HepG2 (cell line): ENCODE data around the gene KIF1C. TPM values are rescaled to one million over a fixed set of nuclear protein-coding genes. Genes with fewer than 3 reads are reported as not detected.

Experiments used
- CENPX ChIP-seq: sonication (generic); formaldehyde crosslinking; IDR thresholded peaks from 2 replicates; pipeline ENCODE4 v1.9.0; 2021; ENCODE audit warnings: mild to moderate bottlenecking, missing genetic modification reagents, moderate library complexity
- GRHL1 ChIP-seq: sonication (generic); formaldehyde crosslinking; conservative IDR thresholded peaks from 2 replicates; pipeline ENCODE4 v1.8.0; 2022; ENCODE audit warnings: missing genetic modification reagents
- ISL2 ChIP-seq: sonication (generic); formaldehyde crosslinking; IDR thresholded peaks from 2 replicates; pipeline ENCODE4 v1.5.0; 2020; ENCODE audit warnings: missing genetic modification reagents
- SOX5 ChIP-seq: IDR thresholded peaks from 2 replicates; pipeline ENCODE4 v1.6.1; 2016; ENCODE audit warnings: borderline replicate concordance
- TRAFD1 ChIP-seq: sonication (generic); formaldehyde crosslinking; IDR thresholded peaks from 2 replicates; pipeline ENCODE4 v1.5.1; 2020; ENCODE audit warnings: missing genetic modification reagents, mild to moderate bottlenecking, borderline replicate concordance
- ZKSCAN1 ChIP-seq: fragments of 150-350 bp; IDR thresholded peaks from 2 replicates; pipeline ENCODE4 v1.6.1; 2014; ENCODE audit warnings: low read length
- ZNF143 ChIP-seq: sonication (generic); formaldehyde crosslinking; IDR thresholded peaks from 2 replicates; pipeline ENCODE4 v1.4.0; 2020; ENCODE audit warnings: missing genetic modification reagents
- ZNF207 ChIP-seq: fragments of 450-650 bp; IDR thresholded peaks from 2 replicates; pipeline ENCODE4 v1.6.1; 2016; ENCODE audit warnings: antibody characterized with exemption, borderline replicate concordance
- ZNF567 ChIP-seq: sonication (generic); formaldehyde crosslinking; IDR thresholded peaks from 2 replicates; pipeline ENCODE4 v1.8.1; 2023; ENCODE audit warnings: mild to moderate bottlenecking, missing genetic modification reagents, borderline replicate concordance
- ZNF589 ChIP-seq: sonication (generic); formaldehyde crosslinking; conservative IDR thresholded peaks from 2 replicates; pipeline ENCODE4 v1.8.0; 2022; ENCODE audit warnings: mild to moderate bottlenecking, moderate library complexity, missing genetic modification reagents
- ZNF607 ChIP-seq: sonication (generic); formaldehyde crosslinking; IDR thresholded peaks from 2 replicates; pipeline ENCODE4 v1.5.1; 2020; ENCODE audit warnings: missing genetic modification reagents, mild to moderate bottlenecking, borderline replicate concordance
- ZNF749 ChIP-seq: sonication (generic); formaldehyde crosslinking; IDR thresholded peaks from 2 replicates; pipeline ENCODE4 v1.8.0; 2022; ENCODE audit warnings: mild to moderate bottlenecking, missing genetic modification reagents, moderate library complexity, borderline replicate concordance
- polyA plus RNA-seq, 8 experiments: library from polyadenylated mRNA; depleted of rRNA in 3 of 8; stranded (reverse) in 7 of 8; unstranded in 1 of 8; fragments of >200 nt; fragmentation: Illumina TruSeq in 4 of 8; extraction: Trizol in 4 of 8; gene quantifications; 2 replicates each; pipeline versions ENCODE4 v1.2.1 to v1.2.3, GENCODE V29; 2011 to 2016; ENCODE audit warnings: low read depth in 4 of 8, missing spikeins in 1 of 8, mixed read lengths in 1 of 8; ENCODE audit not compliant: insufficient read depth in 1 of 8
- total RNA-seq, 5 experiments: library from RNA; depleted of rRNA; stranded (reverse); fragments of >200 nt; fragmentation: Illumina TruSeq; extraction: Trizol; gene quantifications; 2 replicates each; pipeline ENCODE4 v1.2.3, GENCODE V29; 2016; ENCODE audit warnings: low read depth in 1 of 5
- TF ChIP-seq, protein P1 (sequence below): sonication (generic); formaldehyde crosslinking; IDR thresholded peaks from 2 replicates; pipeline ENCODE4 v1.4.0; 2020; ENCODE audit warnings: missing genetic modification reagents
- TF ChIP-seq, protein P2 (sequence below), 2 experiments: sonication (generic) in 1 of 2; formaldehyde crosslinking in 1 of 2; IDR thresholded peaks; 2 replicates each; pipeline versions ENCODE4 v1.4.0 to v1.6.1; 2016 to 2020; ENCODE audit warnings: borderline replicate concordance in 1 of 2, low read depth in 1 of 2, mild to moderate bottlenecking in 1 of 2, missing genetic modification reagents in 1 of 2

Gene KIF1C
- total and polyA plus RNA-seq, 2 of the 13 experiments (the other 11 are each of a cell fraction or from before 2014, with no cell fraction given) = 70.0 to 104 TPM

DNA sequence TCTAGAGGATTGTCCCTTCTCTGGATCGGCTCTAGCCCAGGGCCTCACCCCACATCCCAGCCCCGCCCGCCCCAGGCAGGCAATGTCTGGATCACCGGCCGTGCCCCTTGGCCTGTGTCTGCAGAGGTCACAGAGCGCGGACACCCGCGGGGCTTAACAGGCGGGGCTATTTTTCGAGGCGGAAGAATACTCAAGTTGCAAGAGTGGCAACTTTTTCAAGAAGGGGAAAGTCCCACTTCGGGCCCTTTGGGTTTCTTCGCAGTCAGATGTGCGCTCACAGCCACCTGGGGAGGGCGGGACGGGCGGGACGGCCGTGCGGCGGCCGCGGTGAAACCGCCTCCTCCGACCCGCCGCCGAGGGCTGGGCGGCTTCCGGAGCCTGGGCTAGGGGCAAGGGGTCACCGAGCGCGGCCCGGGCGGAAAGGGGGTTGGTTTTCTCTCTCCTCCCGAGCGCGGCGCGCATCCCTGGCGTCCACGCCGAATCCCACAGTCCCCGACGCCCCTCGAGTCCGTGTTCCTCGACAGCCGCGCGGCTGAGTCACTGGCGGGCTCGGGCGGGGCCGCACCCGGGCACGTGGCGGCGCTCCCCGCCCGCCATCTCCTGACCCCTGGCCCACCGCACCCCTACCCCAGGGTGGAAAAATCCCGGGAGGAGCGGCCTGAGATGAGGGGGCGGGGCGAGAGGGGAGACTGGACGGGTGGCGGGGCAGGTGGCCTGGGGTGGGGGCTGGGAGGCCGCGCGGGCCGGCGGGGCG is 48.3 kb upstream of the KIF1C start (continued):
- TF ChIP-seq, protein P1, sequence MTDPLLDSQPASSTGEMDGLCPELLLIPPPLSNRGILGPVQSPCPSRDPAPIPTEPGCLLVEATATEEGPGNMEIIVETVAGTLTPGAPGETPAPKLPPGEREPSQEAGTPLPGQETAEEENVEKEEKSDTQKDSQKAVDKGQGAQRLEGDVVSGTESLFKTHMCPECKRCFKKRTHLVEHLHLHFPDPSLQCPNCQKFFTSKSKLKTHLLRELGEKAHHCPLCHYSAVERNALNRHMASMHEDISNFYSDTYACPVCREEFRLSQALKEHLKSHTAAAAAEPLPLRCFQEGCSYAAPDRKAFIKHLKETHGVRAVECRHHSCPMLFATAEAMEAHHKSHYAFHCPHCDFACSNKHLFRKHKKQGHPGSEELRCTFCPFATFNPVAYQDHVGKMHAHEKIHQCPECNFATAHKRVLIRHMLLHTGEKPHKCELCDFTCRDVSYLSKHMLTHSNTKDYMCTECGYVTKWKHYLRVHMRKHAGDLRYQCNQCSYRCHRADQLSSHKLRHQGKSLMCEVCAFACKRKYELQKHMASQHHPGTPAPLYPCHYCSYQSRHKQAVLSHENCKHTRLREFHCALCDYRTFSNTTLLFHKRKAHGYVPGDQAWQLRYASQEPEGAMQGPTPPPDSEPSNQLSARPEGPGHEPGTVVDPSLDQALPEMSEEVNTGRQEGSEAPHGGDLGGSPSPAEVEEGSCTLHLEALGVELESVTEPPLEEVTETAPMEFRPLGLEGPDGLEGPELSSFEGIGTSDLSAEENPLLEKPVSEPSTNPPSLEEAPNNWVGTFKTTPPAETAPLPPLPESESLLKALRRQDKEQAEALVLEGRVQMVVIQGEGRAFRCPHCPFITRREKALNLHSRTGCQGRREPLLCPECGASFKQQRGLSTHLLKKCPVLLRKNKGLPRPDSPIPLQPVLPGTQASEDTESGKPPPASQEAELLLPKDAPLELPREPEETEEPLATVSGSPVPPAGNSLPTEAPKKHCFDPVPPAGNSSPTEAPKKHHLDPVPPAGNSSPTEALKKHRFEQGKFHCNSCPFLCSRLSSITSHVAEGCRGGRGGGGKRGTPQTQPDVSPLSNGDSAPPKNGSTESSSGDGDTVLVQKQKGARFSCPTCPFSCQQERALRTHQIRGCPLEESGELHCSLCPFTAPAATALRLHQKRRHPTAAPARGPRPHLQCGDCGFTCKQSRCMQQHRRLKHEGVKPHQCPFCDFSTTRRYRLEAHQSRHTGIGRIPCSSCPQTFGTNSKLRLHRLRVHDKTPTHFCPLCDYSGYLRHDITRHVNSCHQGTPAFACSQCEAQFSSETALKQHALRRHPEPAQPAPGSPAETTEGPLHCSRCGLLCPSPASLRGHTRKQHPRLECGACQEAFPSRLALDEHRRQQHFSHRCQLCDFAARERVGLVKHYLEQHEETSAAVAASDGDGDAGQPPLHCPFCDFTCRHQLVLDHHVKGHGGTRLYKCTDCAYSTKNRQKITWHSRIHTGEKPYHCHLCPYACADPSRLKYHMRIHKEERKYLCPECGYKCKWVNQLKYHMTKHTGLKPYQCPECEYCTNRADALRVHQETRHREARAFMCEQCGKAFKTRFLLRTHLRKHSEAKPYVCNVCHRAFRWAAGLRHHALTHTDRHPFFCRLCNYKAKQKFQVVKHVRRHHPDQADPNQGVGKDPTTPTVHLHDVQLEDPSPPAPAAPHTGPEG (CRISPR knock-in tag) = no peak
- TF ChIP-seq ZNF207 (no peak), ISL2 (CRISPR knock-in tag) (no peak), ZNF143 (CRISPR knock-in tag) (no peak), GRHL1 (CRISPR knock-in tag) (no peak), ZNF749 (CRISPR knock-in tag) (0 out of 2 replicates have a peak, but pooled peaks have one; percentile 52), ZNF589 (peak; percentile 87), ZKSCAN1 (no peak), SOX5 (CRISPR knock-in tag) (peak; percentile 22; the same call in 1 of the 2 replicates), CENPX (no peak), ZNF607 (CRISPR knock-in tag) (peak; percentile 67; the same call in 1 of the 2 replicates), TRAFD1 (CRISPR knock-in tag) (no peak), ZNF567 (CRISPR knock-in tag) (no peak)
- TF ChIP-seq, protein P2, sequence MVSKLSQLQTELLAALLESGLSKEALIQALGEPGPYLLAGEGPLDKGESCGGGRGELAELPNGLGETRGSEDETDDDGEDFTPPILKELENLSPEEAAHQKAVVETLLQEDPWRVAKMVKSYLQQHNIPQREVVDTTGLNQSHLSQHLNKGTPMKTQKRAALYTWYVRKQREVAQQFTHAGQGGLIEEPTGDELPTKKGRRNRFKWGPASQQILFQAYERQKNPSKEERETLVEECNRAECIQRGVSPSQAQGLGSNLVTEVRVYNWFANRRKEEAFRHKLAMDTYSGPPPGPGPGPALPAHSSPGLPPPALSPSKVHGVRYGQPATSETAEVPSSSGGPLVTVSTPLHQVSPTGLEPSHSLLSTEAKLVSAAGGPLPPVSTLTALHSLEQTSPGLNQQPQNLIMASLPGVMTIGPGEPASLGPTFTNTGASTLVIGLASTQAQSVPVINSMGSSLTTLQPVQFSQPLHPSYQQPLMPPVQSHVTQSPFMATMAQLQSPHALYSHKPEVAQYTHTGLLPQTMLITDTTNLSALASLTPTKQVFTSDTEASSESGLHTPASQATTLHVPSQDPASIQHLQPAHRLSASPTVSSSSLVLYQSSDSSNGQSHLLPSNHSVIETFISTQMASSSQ (IDR thresholded peaks at IDR 0.05; ENCODE audit: low read depth) = no peak
- TF ChIP-seq, protein P2 (CRISPR knock-in tag; IDR thresholded peaks at IDR 0.05; ENCODE audit: borderline replicate concordance) = peak; percentile 37; the same call in 1 of the 2 replicates
